ENCODE results near the gene RBPJL. TPM values are rescaled to one million over a fixed set of nuclear protein-coding genes. Genes with fewer than 3 reads are reported as not detected.

The RBPJL gene
- total and polyA plus RNA-seq, 2 of the 8 experiments (the other 6 are each of a cell fraction or from before 2014, with no cell fraction given) = 0.67 to 1.3 TPM

- no peak for TF ChIP-seq ATF3 (IDR thresholded peaks at IDR 0.05; ENCODE audit: insufficient read depth, low read depth, low read length)
- no peak for TF ChIP-seq SP2 (IDR thresholded peaks at IDR 0.05; ENCODE audit: low read length)
- no peak for TF ChIP-seq SAP30 (IDR thresholded peaks at IDR 0.05; ENCODE audit: insufficient read depth, insufficient replicate concordance, low read length)
- TF ChIP-seq ATF2 (IDR thresholded peaks at IDR 0.05; ENCODE audit: low read length) = 0 out of 2 replicates have a peak, but pooled peaks have one; percentile 32
- no peak for TF ChIP-seq KDM5A (IDR thresholded peaks at IDR 0.05; ENCODE audit: low read length)
- peak; percentile 37; the same call in 1 of the 2 replicates for TF ChIP-seq JUND (IDR thresholded peaks at IDR 0.05; ENCODE audit: low read length)
- no peak for TF ChIP-seq RNF2 (IDR thresholded peaks at IDR 0.05; ENCODE audit: borderline replicate concordance, low read depth, low read length, missing control alignments, poor library complexity, severe bottlenecking)
- no peak for TF ChIP-seq NANOG (IDR thresholded peaks at IDR 0.05; ENCODE audit: insufficient read depth, low read depth, low read length, poor library complexity, severe bottlenecking)
- TF ChIP-seq CHD1 (IDR thresholded peaks at IDR 0.05; ENCODE audit: low read depth, low read length) = no peak
- TF ChIP-seq SUZ12 (IDR thresholded peaks at IDR 0.05; ENCODE audit: low read length) = no peak
- no peak for TF ChIP-seq SRF (IDR thresholded peaks at IDR 0.05; ENCODE audit: low read depth, low read length)
- TF ChIP-seq PHF8 (conservative IDR thresholded peaks at IDR 0.05; ENCODE audit: low read depth, low read length) = peak; percentile 59
- TF ChIP-seq CTBP2 (IDR thresholded peaks at IDR 0.05; ENCODE audit: borderline replicate concordance, insufficient read depth, insufficient read length, low read length) = no peak
- no peak for TF ChIP-seq EP300 (IDR thresholded peaks at IDR 0.05; ENCODE audit: borderline replicate concordance in 1 of 2, low read depth in 2 of 2, low read length in 2 of 2)
- TF ChIP-seq KDM4A (IDR thresholded peaks at IDR 0.05; ENCODE audit: low read depth, low read length, severe bottlenecking) = peak; percentile 99
- TF ChIP-seq USF2 (IDR thresholded peaks at IDR 0.05; ENCODE audit: low read length) = no peak; the same call in 1 of the 2 replicates
These were observed 13.3 kb upstream of the RBPJL start (continued) for GRCh38 chr20:45293041-45294002.
